Gastrocnemius medialis (tissue), 4 donors: ENCODE data around the gene NUTM2B.
"Not testable (repeated sequence)": the region's sequence is repeated elsewhere in the genome, so short reads cannot be mapped to it uniquely, and the experiment has no call there.

Experiments used
- CTCF ChIP-seq, 5 experiments: fragments of 450-650 bp in 3 of 5; fragments of 200-600 bp in 2 of 5; sonication (generic) in 2 of 5; IDR thresholded peaks in 4 of 5; conservative IDR thresholded peaks in 1 of 5; 1 replicate in 4 of 5; 2 replicates in 1 of 5; pipeline ENCODE4 v1.5.1; 2016 to 2019; ENCODE audit warnings: antibody characterized with exemption in 5 of 5, mild to moderate bottlenecking in 3 of 5, moderate library complexity in 3 of 5
- POLR2A ChIP-seq, 2 donors: fragments of 450-650 bp; IDR thresholded peaks; one replicate each; pipeline ENCODE4 v1.6.1; 2017; ENCODE audit warnings: antibody characterized with exemption in 2 of 2, mild to moderate bottlenecking in 2 of 2, moderate library complexity in 2 of 2

GRCh38 chr10:79664686-79665085, 38.3 kb upstream of the NUTM2B start:
- TF ChIP-seq CTCF (IDR thresholded peaks at IDR 0.05 in 4 of 5, conservative IDR thresholded peaks at IDR 0.05 in 1 of 5); POLR2A (IDR thresholded peaks at IDR 0.05): not testable (repeated sequence)
